Keratinocyte (primary cell): ENCODE results near the gene SLIT3. TPM values are rescaled to one million over a fixed set of nuclear protein-coding genes. Genes with fewer than 3 reads are reported as not detected.

ENCODE experiments used
- DNase-seq: peaks from one replicate; pipeline ENCODE4 v3.0.0-alpha.2; 2011; ENCODE audit warnings: low read depth, missing footprints, low spot score
- FAIRE-seq: peaks from 2 replicates; lab custom pipeline; 2011; peaks lifted over from hg19 to GRCh38; lab: Jason Lieb, UNC
- H2AFZ ChIP-seq: 2 replicates; pipeline ENCODE4 v1.6.0; 2012; ENCODE audit warnings: low read length, control low read depth, inconsistent platforms; ENCODE audit not compliant: control insufficient read depth
- H3K27ac ChIP-seq: 2 replicates; pipeline ENCODE4 v1.5.1; 2011; ENCODE audit warnings: low read length; ENCODE audit not compliant: control insufficient read depth, insufficient read depth
- H3K27me3 ChIP-seq: 3 replicates; pipeline ENCODE4 v1.6.0; 2011; ENCODE audit warnings: low read length; ENCODE audit not compliant: control insufficient read depth, insufficient read depth; ENCODE audit errors: extremely low read depth
- H3K36me3 ChIP-seq, 2 experiments: 2 replicates in 1 of 2; 3 replicates in 1 of 2; pipeline ENCODE4 v1.5.1; 2011; ENCODE audit warnings: low read length in 2 of 2, mild to moderate bottlenecking in 1 of 2; ENCODE audit not compliant: control insufficient read depth in 2 of 2, insufficient read depth in 2 of 2; ENCODE audit errors: extremely low read depth in 1 of 2
- H3K4me1 ChIP-seq: 3 replicates; pipeline ENCODE4 v1.5.1; 2011; ENCODE audit warnings: low read length; ENCODE audit not compliant: control insufficient read depth, insufficient read depth; ENCODE audit errors: extremely low read depth
- H3K4me2 ChIP-seq: 3 replicates; pipeline ENCODE4 v1.6.0; 2011; ENCODE audit warnings: low read depth, low read length; ENCODE audit not compliant: control insufficient read depth, insufficient read depth; ENCODE audit errors: extremely low read depth
- H3K4me3 ChIP-seq, 3 experiments: fragments of 200-600 bp in 1 of 3; sonication (generic) in 1 of 3; 2 replicates in 2 of 3; 3 replicates in 1 of 3; pipeline ENCODE4 v1.5.1; 2011 to 2016; ENCODE audit warnings: low read length in 3 of 3, mild to moderate bottlenecking in 3 of 3, control low read depth in 2 of 3, inconsistent platforms in 1 of 3, low read depth in 1 of 3, mixed read lengths in 1 of 3, mixed run types in 1 of 3, moderate library complexity in 1 of 3; ENCODE audit not compliant: control insufficient read depth in 2 of 3, insufficient read depth in 2 of 3; ENCODE audit errors: extremely low read depth in 1 of 3
- H3K79me2 ChIP-seq: 2 replicates; pipeline ENCODE4 v1.6.0; 2012; ENCODE audit warnings: low read length; ENCODE audit not compliant: control insufficient read depth, insufficient read depth
- H3K9ac ChIP-seq: 3 replicates; pipeline ENCODE4 v1.6.0; 2011; ENCODE audit warnings: low read length; ENCODE audit not compliant: control insufficient read depth, insufficient read depth; ENCODE audit errors: extremely low read depth
- H3K9me1 ChIP-seq: 3 replicates; pipeline ENCODE4 v1.6.0; 2011; ENCODE audit warnings: low read length; ENCODE audit not compliant: control insufficient read depth, insufficient read depth; ENCODE audit errors: extremely low read depth
- H3K9me3 ChIP-seq: 2 replicates; pipeline ENCODE4 v1.5.1; 2012; ENCODE audit warnings: low read depth, low read length; ENCODE audit not compliant: control insufficient read depth
- H4K20me1 ChIP-seq: 3 replicates; pipeline ENCODE4 v1.6.0; 2011; ENCODE audit warnings: low read length; ENCODE audit not compliant: control insufficient read depth, insufficient read depth; ENCODE audit errors: extremely low read depth
- EZH2 ChIP-seq: IDR thresholded peaks from one replicate; pipeline ENCODE4 v1.6.1; 2012; ENCODE audit warnings: inconsistent platforms, mild to moderate bottlenecking, low read length, moderate library complexity
- dilution Hi-C: fragments of 300-500 bp; cut with MboI; formaldehyde crosslinking; loops from one replicate; pipeline ENCODE4 v1.7.0; 2020; ENCODE audit warnings: low sequenced_read_pairs; ENCODE audit not compliant: extremely low pct_ligation_motif_present
- polyA plus RNA-seq, 5 experiments: library from polyadenylated mRNA; depleted of rRNA in 3 of 5; stranded (reverse) in 3 of 5; stranded (forward) in 1 of 5; unstranded in 1 of 5; fragments of >200 nt; gene quantifications; 1 replicate in 1 of 5; 2 replicates in 3 of 5; 3 replicates in 1 of 5; pipeline versions ENCODE4 v1.2.1 to v1.2.3, GENCODE V29; 2011 to 2012; ENCODE audit warnings: missing spikeins in 2 of 5, low read depth in 1 of 5, low replicate concordance in 1 of 5
- TF ChIP-seq, protein P1 (sequence below), 3 experiments: IDR thresholded peaks in 1 of 3; conservative IDR thresholded peaks in 1 of 3; optimal IDR thresholded peaks in 1 of 3; 2 replicates in 2 of 3; 3 replicates in 1 of 3; pipeline versions ENCODE3 to v1.5.1; 2011; ENCODE audit warnings: low read length in 3 of 3, mild to moderate bottlenecking in 3 of 3, moderate library complexity in 2 of 3, control low read depth in 1 of 3, inconsistent platforms in 1 of 3; ENCODE audit not compliant: insufficient read depth in 2 of 3; ENCODE audit errors: extremely low read depth in 1 of 3

SLIT3 gene
- polyA plus RNA-seq, 1 donor (not counting 4 experiments of a cell fraction or from before 2014, with no cell fraction given), result 2.4 TPM

- DNase-seq (no peak), FAIRE-seq (no peak)
- no peak overlapping the region for H3K9ac ChIP-seq
- no peaks in the 10 kb centered on the region for H3K27me3 ChIP-seq
- H3K79me2 ChIP-seq, result no peaks in the 10 kb centered on the region
- no peaks in the 10 kb centered on the region for H4K20me1 ChIP-seq
- H3K9me1 ChIP-seq, result no peaks in the 10 kb centered on the region
- H3K36me3 ChIP-seq, result no peaks in the 10 kb centered on the region
- H3K4me3 ChIP-seq, result no peak overlapping the region
- no peaks in the 10 kb centered on the region for H3K9me3 ChIP-seq
- H2AFZ ChIP-seq, result no peak overlapping the region
- no peak overlapping the region for H3K4me2 ChIP-seq
- dilution Hi-C loops, result no loop called here
- no peaks in the 10 kb centered on the region for H3K4me1 ChIP-seq
- no peak overlapping the region for H3K27ac ChIP-seq
- TF ChIP-seq EZH2, result no peak
- TF ChIP-seq, protein P1, sequence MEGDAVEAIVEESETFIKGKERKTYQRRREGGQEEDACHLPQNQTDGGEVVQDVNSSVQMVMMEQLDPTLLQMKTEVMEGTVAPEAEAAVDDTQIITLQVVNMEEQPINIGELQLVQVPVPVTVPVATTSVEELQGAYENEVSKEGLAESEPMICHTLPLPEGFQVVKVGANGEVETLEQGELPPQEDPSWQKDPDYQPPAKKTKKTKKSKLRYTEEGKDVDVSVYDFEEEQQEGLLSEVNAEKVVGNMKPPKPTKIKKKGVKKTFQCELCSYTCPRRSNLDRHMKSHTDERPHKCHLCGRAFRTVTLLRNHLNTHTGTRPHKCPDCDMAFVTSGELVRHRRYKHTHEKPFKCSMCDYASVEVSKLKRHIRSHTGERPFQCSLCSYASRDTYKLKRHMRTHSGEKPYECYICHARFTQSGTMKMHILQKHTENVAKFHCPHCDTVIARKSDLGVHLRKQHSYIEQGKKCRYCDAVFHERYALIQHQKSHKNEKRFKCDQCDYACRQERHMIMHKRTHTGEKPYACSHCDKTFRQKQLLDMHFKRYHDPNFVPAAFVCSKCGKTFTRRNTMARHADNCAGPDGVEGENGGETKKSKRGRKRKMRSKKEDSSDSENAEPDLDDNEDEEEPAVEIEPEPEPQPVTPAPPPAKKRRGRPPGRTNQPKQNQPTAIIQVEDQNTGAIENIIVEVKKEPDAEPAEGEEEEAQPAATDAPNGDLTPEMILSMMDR (optimal IDR thresholded peaks at IDR 0.05 in 1 of 3, IDR thresholded peaks at IDR 0.05 in 1 of 3, conservative IDR thresholded peaks at IDR 0.05 in 1 of 3; ENCODE audit: extremely low read depth in 1 of 3, insufficient read depth in 2 of 3, low read length in 3 of 3), result no peak
These were observed 336.8 kb downstream of the SLIT3 start for GRCh38 chr5:168964182-168964581.

GRCh38 chr5:168962306-168962705, 338.6 kb downstream of the SLIT3 start:
- no peaks in the 10 kb centered on the region for H3K9me1 ChIP-seq
- no peaks in the 10 kb centered on the region for H3K27me3 ChIP-seq
- H3K79me2 ChIP-seq, result no peaks in the 10 kb centered on the region
- H3K27ac ChIP-seq, result no peak overlapping the region
- H3K4me2 ChIP-seq, result no peak overlapping the region
- TF ChIP-seq, protein P1 (optimal IDR thresholded peaks at IDR 0.05 in 1 of 3, IDR thresholded peaks at IDR 0.05 in 1 of 3, conservative IDR thresholded peaks at IDR 0.05 in 1 of 3; ENCODE audit: extremely low read depth in 1 of 3, insufficient read depth in 2 of 3, low read length in 3 of 3), result no peak
- TF ChIP-seq EZH2, result no peak
- no peak for FAIRE-seq
- H3K9ac ChIP-seq, result no peak overlapping the region
- dilution Hi-C loops, result no loop called here
- no peaks in the 10 kb centered on the region for H3K9me3 ChIP-seq
- H3K4me3 ChIP-seq, result no peak overlapping the region
- no peak for DNase-seq
- H3K4me1 ChIP-seq, result no peaks in the 10 kb centered on the region
- H3K36me3 ChIP-seq, result no peaks in the 10 kb centered on the region
- H2AFZ ChIP-seq, result no peak overlapping the region
- no peaks in the 10 kb centered on the region for H4K20me1 ChIP-seq
